HG03378 (cell line): Measurements from ENCODE around the gene MANBA.
"Not testable (repeated sequence)": the region's sequence is repeated elsewhere in the genome, so short reads cannot be mapped to it uniquely, and the experiment has no call there.

ENCODE experiments used
- ATAC-seq: cut with Tn5 transposase; IDR thresholded peaks from one replicate; pipeline ENCODE4 v1.9.1; 2021; ENCODE audit warnings: mild to moderate bottlenecking, moderate library complexity; ENCODE audit not compliant: unreplicated experiment

The MANBA gene

GRCh38 chr4:102725229-102725628 is 35.5 kb downstream of the MANBA start:
- ATAC-seq: no peak

- no peak for ATAC-seq
Observed at GRCh38 chr4:102723511-102723910, 37.3 kb downstream of the MANBA start.

GRCh38 chr4:102722740-102723139 is 38.0 kb downstream of the MANBA start:
- ATAC-seq: no peak

DNA sequence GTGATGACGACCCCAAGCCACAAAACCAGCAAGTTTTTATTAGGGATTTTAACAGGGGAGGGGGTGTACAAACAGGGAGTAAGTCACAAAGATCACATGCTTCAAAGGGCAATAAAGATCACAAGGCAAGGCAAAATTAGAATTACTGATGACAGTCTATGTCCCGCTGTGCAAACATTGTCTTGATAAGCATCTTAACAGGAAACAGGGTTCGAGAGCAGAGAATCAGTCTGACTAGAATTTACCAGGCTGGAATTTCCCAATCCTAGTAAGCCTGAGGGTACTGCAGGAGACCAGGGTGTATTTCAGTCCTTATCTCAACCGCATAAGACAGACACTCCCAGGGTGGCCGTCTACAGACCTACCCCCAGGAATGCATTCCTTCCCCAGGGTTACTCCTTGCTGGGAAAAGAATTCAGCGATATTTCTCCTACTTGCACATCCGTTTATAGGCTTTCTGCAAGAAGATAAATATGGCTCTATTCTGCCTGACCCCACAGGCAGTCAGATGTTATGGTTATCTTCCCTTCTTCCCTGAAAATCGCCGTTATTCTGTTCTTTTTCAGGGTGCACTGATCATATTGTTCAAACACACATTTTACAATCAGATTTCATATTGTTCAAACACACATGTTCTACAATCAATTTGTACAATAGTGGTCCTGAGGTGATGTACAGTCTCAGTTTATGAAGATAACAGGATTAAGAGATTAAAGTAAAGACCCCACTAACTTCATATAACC is 41.8 kb downstream of the MANBA start:
- ATAC-seq: not testable (repeated sequence)

GRCh38 chr4:102717448-102718092 is 43.2 kb downstream of the MANBA start:
- no peak for ATAC-seq

GRCh38 chr4:102715057-102715456 is 45.7 kb downstream of the MANBA start:
- ATAC-seq: no peak

GRCh38 chr4:102713774-102714173 is 47.0 kb downstream of the MANBA start:
- ATAC-seq: not testable (repeated sequence)

DNA sequence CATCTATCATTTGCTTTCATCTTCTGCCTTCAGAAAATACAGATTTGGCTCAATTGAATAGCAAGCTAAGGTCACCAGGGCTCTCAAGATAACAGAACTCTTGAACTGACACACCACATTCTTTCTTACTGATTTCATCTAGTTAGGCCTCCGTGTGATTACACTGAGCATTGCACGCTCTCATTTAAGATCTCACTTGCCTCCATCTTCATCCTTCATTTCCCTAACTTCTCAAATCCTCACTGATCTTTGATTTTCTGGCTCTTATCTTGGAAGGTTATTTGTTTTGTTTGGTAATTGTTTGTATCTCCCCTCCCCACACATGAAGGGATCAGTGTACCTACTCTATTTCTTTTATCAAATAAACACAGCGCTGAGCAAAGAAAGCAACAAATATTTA is 47.7 kb downstream of the MANBA start:
- ATAC-seq: no peak

DNA sequence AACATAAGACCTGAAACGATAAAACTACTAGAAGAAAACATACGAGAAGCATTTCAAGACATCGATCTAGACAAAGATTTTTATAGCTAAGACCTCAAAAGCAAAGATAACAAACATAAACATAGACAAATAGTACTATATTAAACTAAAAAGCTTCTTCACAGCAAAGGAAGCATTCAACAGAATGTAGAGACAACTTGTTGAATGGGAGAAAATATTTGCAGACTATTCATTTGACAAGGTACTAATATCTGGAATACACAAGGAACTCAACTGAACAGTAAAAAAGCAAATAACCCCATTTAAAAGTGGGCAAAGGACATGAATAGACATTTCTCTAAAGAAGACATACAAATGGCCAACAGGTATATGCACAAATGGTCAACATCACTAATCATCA is 49.8 kb downstream of the MANBA start:
- ATAC-seq: no peak

DNA sequence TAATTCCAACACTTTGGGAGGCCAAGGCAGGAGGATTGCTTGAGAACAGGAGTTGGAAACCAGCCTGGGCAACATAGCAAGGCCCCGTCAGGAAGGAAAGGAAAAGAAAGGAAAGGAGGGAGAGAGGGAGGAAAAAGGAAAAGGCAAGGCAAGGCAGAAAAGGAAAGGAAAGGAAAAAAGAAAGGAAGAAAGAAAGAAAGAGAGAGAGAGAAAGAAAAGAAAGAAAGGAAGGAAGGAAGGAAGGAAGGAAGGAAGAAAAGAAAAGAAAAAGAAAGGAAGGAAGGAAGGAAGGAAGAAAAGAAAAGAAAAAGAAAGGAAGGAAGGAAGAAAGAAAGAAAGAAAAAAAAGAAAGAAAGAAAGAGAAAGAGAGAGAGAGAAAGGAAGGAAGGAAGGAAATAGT is 51.7 kb downstream of the MANBA start:
- not testable (repeated sequence) for ATAC-seq

DNA sequence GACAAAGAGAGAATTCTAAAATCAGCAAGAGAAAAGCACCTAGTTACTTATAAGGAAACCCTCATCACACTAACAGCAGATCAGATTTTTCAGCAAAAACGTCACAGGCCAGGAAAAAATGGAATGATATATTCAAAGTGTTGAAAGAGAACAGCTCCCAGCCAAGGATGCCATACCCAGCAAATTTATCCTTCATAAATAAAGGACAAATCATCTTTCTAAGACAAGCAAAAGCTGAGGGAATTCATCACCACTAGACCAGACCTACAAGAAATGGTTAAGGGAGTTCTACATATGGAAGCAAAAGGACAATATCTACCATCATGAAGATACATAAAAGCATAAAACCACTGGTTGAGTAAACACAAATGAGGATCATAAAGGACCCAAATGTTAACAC is 53.6 kb downstream of the MANBA start:
- no peak for ATAC-seq

DNA sequence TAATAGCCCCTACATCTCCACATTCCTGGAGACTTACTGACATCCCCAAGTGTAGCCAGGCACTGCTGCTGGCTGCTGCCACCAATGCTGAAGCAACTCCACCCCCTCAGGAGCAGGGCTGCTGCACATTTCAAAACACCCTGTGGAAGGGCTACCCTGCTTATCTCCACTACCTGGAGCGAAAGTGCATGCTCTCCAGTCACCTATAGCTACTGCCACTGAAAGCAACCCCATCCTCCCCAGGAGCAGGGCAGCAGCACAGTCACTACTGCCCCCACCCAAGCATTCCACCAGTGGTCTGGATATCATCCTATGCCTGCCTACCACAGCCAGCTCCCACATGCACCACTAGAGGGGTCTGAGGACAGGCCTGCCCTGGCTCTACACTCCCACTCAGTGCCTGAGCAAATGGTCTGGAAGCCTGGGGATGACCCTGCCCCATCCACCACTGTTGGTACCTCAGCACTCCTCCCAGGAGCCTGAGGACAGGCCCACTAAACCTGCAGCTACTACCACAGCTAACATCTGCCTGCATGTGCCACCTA is 55.3 kb downstream of the MANBA start:
- ATAC-seq: no peak

DNA sequence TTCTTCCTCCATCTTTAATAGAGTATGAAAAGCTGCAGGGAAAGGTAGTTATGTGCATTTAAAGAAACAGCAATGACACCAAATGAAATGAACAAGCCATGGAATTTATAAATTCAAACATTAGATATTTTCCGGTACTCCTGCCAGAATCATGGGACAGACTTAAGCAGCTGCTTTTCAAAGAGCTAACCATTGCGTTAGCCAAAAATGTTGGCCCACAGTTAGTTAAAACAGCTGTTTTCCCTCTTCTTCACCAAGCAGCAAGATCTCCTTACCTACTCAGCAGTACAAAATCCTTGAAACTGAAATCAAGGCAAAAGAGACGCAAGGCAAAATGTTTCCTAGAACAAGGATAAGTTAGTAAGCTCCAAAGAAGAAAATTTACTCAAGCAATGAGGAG is 64.0 kb downstream of the MANBA start:
- ATAC-seq: no peak

DNA sequence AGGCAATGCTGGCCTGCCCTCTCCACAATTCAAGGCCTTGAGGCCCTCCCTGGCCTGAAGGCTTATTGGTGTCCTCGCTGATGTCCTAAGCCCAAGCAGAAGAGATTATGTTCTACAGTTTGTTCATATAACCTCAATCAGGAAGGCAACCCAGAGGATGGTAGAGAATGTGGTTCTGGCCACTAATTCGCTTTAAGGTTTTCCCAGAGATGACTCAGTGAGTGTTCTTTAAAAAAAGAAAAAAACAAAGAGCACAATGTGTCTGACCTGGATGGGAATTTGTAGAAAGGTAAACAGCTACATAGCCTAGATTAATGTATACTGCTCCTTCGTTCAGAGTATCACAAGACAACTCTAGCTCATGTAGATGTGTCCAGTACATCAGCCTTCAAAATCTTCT is 66.0 kb downstream of the MANBA start:
- ATAC-seq: no peak

GRCh38 chr4:102693861-102694260 is 66.9 kb downstream of the MANBA start:
- no peak for ATAC-seq

DNA sequence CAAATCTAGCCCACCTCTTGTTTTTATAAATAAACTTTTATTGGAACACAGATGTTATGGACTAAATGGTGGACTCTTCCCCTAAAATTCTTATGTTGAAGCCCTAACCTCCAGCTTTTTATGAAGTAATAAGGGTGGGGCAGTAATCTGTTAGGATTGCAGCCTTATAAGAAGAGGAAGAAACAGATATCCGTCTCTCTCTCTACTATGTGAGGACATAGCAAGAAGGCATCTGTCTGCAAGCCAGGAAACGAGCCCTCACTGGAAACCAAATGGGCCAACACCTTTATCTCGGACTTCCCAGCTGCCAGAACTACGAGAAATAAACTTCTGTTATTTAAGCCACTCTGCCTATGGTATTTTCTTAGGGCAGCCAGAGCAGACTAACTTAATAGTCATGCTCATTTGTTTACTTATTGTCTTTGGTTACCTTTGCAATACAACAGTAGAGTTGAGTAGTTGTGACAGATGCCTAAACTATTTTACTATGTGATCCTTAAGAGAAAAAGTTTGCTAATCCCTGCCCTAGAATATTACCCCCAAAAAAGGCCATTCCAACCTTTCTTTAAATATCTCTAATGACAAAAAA is 67.4 kb downstream of the MANBA start:
- no peak for ATAC-seq

- ATAC-seq: no peak
Observed at GRCh38 chr4:102692474-102692873, 68.3 kb downstream of the MANBA start.

DNA sequence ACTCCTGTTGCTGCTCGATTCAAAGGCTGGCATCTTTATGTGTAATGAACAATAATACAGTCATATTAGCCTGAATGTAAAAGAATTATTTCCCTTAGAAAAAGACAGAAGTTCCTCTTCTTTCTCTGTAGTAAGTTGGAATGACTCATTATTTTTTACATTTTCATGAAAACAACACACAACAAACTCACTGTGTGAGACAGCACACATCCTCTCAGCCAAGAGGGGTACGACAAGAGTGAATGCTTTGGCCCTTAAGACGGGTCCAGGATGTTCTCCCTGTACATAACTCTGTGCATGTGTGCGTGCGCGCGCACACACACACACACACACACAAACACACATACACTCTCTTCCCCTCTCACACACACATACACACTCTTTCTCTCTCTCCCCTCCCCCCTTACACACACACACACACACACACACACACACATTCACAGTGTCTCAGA is 72.8 kb downstream of the MANBA start:
- peak; percentile 31 for ATAC-seq

- ATAC-seq: peak; percentile 89
Observed at GRCh38 chr4:102687373-102687981, 73.3 kb downstream of the MANBA start.

DNA sequence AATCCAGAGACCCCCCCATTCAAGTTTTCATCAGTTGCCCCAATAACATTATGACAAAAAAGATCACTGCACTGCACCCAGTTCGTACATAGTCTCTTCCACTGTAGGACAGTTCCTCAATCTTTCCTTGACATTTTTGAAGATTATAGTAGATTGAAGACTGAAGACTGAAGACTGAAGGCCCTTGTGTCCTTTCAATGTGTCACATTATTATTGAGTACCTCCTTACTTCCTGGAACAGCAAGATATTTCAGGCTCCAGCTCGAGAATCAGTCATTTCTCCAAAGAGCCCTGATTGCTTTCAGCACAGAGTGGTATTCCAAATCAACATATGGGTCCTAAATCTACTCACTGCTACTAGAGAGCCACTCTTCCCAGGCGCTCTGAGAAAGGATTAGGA is 75.0 kb downstream of the MANBA start:
- ATAC-seq: no peak

DNA sequence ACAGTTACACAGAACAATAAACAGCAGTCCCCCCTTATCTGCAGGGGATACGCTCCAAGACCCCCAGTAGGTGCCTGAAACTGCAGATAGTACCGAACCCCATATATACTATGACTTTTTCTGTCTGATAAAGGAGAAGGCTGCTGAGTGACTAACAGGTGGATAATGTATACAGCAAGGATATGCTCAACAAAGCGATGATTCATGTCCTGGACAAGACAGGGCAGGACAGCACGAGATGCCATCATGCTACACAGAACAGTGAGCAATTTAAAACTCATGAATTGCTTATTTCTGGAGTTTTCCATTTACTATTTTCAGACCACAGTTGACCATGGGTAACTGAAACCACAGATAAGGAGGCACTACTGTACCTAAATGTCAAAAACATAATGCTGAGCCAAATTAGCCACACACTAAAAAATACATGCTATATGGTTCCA is 76.1 kb downstream of the MANBA start:
- peak; percentile 32 for ATAC-seq
